ENCODE data around the gene SCN10A.

Gene SCN10A

DNA sequence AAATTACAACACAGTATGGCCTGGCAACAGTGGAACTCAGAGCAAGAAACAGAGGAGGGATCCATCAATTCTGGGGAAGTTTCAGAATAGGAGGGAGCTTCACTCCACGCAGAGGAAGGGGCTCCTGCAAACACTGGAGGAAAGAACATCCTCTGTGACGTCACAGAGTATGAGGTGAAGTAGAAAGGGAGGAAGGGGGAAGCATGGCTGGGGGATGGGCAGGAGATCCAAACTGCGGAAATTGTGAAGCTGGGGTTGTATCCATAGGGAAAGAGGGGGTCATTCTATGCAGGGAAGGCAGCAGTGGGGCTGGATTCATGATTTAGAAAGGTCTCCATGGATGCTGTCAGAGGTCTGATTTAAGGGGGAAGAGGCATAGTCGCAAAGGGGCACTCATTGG is 8.3 kb upstream of the SCN10A start:
- no peak for FAIRE-seq
- TF ChIP-seq, protein P1, sequence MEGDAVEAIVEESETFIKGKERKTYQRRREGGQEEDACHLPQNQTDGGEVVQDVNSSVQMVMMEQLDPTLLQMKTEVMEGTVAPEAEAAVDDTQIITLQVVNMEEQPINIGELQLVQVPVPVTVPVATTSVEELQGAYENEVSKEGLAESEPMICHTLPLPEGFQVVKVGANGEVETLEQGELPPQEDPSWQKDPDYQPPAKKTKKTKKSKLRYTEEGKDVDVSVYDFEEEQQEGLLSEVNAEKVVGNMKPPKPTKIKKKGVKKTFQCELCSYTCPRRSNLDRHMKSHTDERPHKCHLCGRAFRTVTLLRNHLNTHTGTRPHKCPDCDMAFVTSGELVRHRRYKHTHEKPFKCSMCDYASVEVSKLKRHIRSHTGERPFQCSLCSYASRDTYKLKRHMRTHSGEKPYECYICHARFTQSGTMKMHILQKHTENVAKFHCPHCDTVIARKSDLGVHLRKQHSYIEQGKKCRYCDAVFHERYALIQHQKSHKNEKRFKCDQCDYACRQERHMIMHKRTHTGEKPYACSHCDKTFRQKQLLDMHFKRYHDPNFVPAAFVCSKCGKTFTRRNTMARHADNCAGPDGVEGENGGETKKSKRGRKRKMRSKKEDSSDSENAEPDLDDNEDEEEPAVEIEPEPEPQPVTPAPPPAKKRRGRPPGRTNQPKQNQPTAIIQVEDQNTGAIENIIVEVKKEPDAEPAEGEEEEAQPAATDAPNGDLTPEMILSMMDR (IDR thresholded peaks at IDR 0.05; ENCODE audit: insufficient read depth, missing control alignments): no peak
- DNase-seq (ENCODE audit: insufficient read length, low spot score): no peak

DNA sequence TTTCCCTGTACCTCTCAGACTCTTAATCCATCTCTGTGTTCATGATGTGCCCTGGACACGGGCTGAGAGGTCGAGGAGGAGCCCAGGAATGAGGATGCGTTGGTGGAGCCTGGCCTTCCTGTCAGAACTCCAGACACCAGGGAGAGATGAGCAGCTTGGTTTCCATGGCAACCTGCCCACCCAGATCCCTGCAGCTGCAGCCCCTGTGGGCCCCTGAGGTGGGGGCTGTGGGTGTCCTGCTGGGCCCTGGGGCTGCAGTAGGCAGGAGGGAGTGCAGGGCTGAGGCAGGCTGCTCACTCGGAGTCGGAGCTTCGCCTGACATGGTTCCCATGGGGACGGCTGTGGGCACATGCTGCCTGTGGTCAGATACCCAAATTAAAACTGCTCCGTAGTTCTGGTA is 7.7 kb upstream of the SCN10A start:
- DNase-seq (ENCODE audit: insufficient read length, low spot score): no peak
- no peak for FAIRE-seq
- TF ChIP-seq, protein P1 (IDR thresholded peaks at IDR 0.05; ENCODE audit: insufficient read depth, missing control alignments): no peak

DNA sequence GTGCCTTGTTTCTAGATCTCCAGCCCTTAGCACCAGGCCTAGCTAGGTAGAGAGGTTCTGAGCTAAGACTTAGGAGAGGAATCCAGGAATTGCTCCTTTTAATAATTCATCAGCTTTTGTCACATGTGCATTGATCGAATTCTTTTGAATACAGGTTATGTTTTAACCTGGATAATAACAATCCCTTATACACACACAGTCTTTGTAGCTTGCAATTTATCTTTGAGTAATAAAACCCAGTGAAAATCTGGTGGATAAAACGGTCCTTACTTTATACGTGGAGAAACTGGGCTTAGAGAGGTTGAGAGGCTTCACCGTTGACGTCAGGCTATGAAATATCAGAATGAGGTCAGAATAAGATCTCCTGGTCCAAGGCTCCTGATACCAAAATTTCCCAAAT is 7.2 kb upstream of the SCN10A start:
- FAIRE-seq (no peak), DNase-seq (ENCODE audit: insufficient read length, low spot score) (no peak)

DNA sequence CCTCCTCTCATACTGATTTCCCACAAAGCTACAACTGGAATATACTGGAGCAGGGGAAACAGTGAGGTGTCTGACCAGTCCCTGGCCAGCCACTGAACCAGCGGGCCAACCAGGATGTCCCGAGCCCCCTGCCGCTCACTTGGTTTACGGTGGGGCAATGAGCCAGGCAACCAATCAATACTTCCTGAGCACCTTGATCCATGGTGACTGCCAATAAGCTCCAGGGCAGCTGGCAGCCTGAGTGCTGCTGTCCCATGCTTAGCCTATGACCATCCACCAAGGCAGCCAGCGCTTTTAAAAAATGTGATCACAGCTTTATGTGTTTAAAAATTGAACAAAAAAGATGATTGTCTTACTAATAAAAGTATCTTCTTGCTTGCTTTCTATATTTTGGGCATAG is 4.2 kb downstream of the SCN10A start:
- FAIRE-seq (no peak), DNase-seq (ENCODE audit: insufficient read length, low spot score) (no peak)
- TF ChIP-seq, protein P1 (IDR thresholded peaks at IDR 0.05; ENCODE audit: insufficient read depth, missing control alignments): no peak

More for the DNA sequence above, 7.2 kb upstream of the SCN10A start:
- TF ChIP-seq, protein P1 (IDR thresholded peaks at IDR 0.05; ENCODE audit: insufficient read depth, missing control alignments): no peak

DNA sequence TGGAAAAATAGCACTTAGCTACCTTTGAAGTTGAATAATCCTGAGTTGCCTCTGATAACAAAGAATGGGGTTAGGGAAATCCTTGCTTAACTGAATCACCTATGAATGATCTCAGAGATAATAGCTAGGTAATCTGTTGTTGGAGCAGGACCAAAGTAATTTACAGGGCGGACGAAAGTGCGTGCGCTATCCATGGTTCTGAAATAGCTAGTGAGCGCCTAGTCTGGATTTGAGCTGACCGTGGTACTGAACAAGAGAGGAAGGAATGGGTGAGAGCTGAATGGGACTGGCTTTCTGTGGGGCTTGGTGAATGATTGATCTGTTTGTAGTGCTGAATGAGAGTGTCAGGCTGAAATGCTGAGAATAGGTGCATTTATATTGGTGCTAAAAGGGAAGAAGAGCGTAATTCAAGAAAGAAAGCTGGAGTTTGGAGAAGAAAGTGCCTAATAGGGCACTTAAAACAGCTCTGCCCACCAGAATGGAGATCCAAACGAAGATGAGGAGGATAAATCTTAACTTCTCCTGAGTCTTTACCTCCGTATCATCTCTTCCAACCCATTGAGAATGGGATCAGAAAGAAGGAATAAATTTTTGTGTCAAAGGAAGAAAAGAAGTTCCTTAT is 10.1 kb downstream of the SCN10A start:
- FAIRE-seq (no peak), DNase-seq (ENCODE audit: insufficient read length, low spot score) (no peak)
- TF ChIP-seq, protein P1 (IDR thresholded peaks at IDR 0.05; ENCODE audit: insufficient read depth, missing control alignments): no peak

DNA sequence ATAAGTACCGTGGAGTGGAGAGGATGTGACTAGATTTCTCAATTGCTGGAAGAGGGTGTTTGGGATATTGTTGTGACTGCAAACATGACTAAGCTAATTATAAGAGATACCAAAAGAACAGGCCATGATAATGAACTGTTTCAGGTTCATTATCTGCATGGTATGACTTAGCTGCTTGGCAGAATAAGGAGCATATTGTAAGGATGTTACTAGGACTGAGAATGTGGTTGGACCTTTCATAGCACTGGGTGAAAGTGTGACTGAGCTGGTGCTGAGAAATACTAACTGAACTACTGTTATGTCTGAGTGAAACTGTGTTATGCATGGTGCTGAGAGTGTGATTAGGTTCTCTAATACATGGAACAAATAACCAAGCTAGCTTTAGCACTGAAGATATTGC is 11.0 kb downstream of the SCN10A start:
- TF ChIP-seq, protein P1 (IDR thresholded peaks at IDR 0.05; ENCODE audit: insufficient read depth, missing control alignments): no peak
- no peak for DNase-seq (ENCODE audit: insufficient read length, low spot score)
- FAIRE-seq: no peak

DNA sequence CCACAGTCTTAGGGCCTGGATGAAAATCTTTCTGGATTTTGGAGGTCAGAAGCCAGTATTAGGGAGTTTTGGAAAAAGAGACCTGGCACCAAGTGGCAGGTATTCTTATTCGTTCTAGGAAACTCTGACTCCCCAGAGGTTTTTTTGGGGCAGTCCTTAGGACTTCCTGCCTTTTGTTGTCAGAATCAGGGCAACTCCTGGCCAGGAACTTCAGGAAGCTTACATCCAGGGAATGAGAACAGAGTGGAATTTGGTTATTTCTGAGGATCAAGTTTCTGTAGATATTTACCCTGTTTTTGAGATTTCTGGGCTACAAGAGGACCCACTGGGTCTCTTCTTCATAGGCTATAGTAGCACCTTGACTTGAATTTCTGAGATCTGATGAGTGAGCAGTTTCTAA is 15.5 kb downstream of the SCN10A start:
- no peak for DNase-seq (ENCODE audit: insufficient read length, low spot score)
- TF ChIP-seq, protein P1 (IDR thresholded peaks at IDR 0.05; ENCODE audit: insufficient read depth, missing control alignments): no peak
- no peak for FAIRE-seq
